ENCODE results near the gene SLC25A33. TPM values are rescaled to one million over a fixed set of nuclear protein-coding genes. Genes with fewer than 3 reads are reported as not detected.
"Not testable (repeated sequence)": the region's sequence is repeated elsewhere in the genome, so short reads cannot be mapped to it uniquely, and the experiment has no call there.

Gene SLC25A33
- total RNA-seq, 1 donor from 2014 or later, result 4.5 TPM

GRCh38 chr1:9625030-9625429 is 85.8 kb downstream of the SLC25A33 start:
- not testable (repeated sequence) for DNase-seq

DNA sequence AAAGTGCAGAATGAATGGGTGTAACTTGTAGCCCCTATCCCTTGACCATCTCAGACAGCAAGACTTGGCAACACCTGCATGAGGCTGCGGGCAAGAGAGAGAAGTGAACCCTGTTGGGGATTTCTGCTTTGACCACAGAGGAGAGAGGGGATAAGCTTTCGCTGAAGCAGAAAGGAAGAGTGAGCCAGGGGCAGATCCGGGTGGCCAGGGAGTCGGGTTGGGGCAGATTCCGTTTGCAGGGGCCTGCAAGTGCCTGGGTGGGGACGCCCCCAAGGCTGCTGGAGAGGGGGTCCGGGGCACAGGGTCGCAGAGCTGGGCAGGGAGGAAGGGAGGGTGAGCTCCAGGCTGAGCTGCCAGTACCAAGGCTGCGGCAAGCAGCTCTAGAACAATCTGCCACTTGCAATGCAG is 86.9 kb downstream of the SLC25A33 start:
- DNase-seq, result no peak

DNA sequence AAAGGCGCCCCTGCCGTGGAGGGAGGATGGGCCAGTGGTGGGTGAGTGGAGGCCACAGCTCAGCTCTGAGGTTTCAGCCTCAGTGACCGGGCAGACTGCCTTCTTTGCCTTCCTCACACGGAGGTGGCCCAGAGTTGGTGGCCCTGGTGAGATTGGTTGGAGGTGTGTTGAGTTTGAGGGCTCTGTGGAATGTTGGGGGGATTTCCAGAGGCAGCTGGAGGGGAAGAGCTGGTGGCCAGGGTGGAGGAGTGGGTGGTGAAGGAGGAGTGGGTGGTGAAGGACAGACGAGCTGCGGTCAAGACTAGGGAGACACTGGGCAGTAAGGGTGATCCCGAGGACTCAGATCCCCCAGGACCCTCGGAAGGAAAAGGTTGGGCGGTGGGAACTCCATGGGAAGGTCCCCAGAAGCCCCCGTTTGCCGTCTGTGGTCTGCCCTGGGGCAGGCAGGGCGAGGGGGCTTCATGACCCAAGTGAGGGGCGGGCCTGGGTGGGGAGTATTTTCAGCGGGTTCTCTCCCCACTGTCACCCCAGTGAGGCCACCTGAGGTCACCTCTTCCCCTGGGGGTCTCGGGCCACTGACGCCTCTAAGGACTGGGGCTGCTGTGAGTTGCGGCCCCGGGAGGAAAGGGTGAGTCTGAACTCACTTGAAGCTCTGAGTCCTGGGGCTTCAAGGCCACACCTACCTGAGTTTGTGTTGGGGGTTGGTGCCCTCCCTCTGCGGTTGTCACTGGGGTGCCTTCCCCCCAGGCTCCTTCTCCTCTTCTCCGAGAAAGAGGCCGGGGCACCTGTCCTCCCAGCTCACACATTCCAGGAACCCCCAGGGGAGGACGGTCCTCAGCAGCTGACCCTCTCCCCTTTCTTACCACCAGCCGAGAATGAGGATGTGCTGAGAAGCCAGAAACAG is 89.5 kb downstream of the SLC25A33 start:
- no peak for DNase-seq

- DNase-seq, result no peak
Observed at GRCh38 chr1:9629445-9630201, 90.4 kb downstream of the SLC25A33 start.

- no peak for DNase-seq
Observed at GRCh38 chr1:9630331-9631111, 91.3 kb downstream of the SLC25A33 start.

- no peak for DNase-seq
Observed at GRCh38 chr1:9631613-9632012, 92.3 kb downstream of the SLC25A33 start.

- no peak for DNase-seq
Observed at GRCh38 chr1:9633493-9633892, 94.2 kb downstream of the SLC25A33 start.

GRCh38 chr1:9634582-9634981 is 95.3 kb downstream of the SLC25A33 start:
- no peak for DNase-seq

Other genes with a start within 250 kb of the SLC25A33 start
- gene SPSB1, start 246.6 kb upstream of the SLC25A33 start, total RNA-seq, result 9.2 TPM
- gene TMEM201, start 49.4 kb downstream of the SLC25A33 start, total RNA-seq, result 4.1 TPM
- 3.8 TPM for gene PIK3CD, start 112.3 kb downstream of the SLC25A33 start, total RNA-seq